HL-60/S4 treated with phorbol 12-myristate 13-acetate at 8.2 ng/mL for 4 days and 3 days (cell line): ENCODE results near the gene MEI4.
"Not testable (repeated sequence)": the region's sequence is repeated elsewhere in the genome, so short reads cannot be mapped to it uniquely, and the experiment has no call there.

Source experiments
- in situ Hi-C: fragments of 300-500 bp; cut with MboI; formaldehyde crosslinking; loops from 2 replicates; pipeline ENCODE4 v1.15.0; 2022; ENCODE audit warnings: low sequenced_read_pairs

Gene MEI4

DNA sequence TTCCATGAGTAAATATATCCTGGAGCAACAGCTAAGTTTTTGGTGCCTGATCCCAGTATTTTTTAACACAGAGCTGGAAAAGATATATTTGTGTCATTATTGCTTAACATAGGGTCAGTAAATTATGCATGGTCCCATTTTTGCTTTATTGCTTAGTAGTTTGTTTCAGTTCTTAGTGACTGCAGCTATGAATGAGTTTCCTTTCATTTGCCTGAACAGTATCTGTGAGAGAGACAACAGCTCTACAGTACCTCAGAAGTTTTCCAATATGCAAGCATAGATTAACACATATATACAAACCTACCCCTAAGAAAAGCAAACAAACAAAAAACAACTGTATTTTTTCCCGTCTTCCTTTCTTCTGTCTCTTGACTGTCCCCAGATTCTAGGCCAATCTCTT is 160.3 kb downstream of the MEI4 start:
- in situ Hi-C loops: no loop called here

DNA sequence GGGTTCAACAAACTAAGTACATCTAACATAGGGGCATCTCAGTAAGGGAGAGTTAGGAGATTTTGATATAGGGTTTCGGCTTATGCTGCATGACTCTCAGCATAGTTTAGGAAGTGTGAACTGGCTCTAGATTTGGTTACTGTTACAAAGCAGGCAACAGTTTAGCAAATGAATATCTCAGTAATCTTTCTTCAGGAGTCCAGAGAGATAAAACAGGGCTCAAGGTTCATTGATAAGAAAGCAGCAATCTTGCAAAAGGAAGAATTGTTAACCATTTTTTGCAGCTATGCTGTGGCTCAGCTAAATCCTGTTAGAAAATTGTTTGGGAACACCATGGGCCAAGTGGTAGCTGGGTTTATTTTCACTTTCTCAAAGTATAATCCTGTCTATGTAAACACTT is 161.3 kb downstream of the MEI4 start:
- in situ Hi-C loops: no loop called here

DNA sequence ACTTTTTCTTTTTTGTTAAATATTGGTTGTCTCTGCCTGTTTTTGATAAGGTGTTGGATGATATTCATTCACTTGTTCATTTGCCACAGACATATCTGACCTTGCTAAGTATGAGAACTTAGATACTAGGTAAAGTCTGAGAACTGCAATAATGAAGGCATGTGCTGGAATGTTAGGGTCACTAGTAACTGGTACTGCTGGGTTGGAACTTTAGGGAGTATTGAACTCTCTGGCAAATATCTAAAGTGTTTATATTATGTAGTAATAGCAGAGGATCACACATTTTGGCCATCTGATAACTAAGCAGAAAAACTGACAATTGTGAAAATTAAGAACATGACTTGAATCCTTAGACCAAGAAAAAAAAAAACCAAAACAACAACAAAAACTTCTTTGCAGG is 162.7 kb downstream of the MEI4 start:
- in situ Hi-C loops: no loop called here

- in situ Hi-C loops: no loop called here
Observed at GRCh38 chr6:77816766-77817270, 164.0 kb downstream of the MEI4 start.

DNA sequence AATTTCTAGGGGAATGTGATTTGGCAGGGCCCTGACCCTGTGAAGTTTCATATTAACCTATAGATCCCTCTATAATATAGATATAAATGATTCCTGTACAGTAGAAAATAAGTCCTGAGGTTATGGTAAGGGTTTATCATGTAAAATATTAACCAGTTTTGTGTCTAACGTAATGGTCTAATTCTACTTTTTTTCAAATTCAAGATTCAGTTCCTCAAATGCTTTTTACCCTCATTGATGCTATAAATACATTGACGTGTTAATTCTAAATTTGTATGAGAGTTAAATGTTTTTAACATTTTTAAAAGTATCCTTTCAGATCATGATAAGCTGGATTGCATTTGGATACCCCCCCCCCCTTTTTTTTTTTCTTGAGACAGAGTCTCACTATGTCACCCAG is 169.4 kb downstream of the MEI4 start:
- in situ Hi-C loops: no loop called here

GRCh38 chr6:77825204-77825603 is 172.4 kb downstream of the MEI4 start:
- in situ Hi-C loops: no loop called here

- in situ Hi-C loops: no loop called here
Observed at GRCh38 chr6:77829736-77830135, 176.9 kb downstream of the MEI4 start.

DNA sequence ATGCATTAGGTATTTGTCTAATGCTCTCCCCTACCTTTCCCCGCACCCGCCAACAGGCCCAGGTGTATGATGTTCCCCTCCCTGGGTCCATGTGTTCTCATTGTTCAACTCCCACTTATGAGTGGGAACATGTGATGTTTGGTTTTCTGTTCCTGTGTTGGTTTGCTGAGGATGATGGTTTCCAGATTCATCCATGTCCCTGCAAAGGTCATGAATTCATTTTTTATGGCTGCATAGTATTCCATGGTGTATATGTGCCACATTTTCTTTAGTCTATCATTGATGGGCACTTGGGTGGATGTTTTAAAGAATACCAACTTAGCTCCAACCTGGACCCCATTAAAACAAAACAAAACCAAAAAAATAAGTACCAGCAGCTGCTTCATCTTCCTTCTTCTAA is 180.9 kb downstream of the MEI4 start:
- in situ Hi-C loops: not testable (repeated sequence)

GRCh38 chr6:77834591-77834996 is 181.8 kb downstream of the MEI4 start:
- in situ Hi-C loops: no loop called here

GRCh38 chr6:77837034-77837784 is 184.4 kb downstream of the MEI4 start:
- in situ Hi-C loops: no loop called here

GRCh38 chr6:77839292-77839691 is 186.5 kb downstream of the MEI4 start:
- in situ Hi-C loops: no loop called here

DNA sequence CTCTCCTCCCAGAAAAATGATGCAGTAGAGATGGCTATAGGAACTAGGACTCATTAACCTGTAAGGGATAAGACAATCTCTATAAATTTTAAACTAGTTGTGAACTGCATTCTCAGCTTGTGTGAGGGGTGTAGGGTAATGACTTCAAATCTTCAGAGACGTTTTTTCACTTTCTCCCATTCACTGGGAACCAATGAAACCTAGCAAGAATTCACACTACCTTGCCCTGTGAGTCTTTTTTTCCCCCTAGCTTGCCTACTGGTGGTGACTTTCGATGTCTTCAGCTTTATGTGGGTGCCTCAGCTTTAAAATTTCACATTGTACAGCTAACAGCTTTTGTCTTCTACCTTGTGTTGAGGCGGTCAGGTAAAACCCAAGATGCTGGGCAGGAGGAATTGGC is 192.0 kb downstream of the MEI4 start:
- in situ Hi-C loops: no loop called here

- in situ Hi-C loops: no loop called here
Observed at GRCh38 chr6:77853401-77853800, 200.6 kb downstream of the MEI4 start.

DNA sequence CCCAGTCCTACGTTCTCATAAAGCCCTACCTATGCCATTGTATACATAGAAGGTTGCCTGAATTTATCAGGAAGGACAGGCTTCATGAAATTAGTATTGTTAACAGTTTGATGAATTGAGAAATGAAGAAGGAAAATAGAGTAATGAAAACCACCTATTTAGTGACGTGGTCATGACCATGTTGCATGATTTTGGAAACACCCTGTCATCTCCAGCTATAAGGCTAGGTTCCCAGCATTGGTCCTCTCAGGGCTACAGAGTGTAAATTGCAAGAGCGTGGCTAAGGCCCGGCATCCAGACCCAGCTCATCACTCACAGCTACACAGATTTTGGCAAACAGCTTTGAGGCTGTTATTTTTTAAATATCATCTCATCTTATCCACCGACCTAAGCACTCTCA is 203.6 kb downstream of the MEI4 start:
- in situ Hi-C loops: no loop called here

- in situ Hi-C loops: no loop called here
Observed at GRCh38 chr6:77857421-77857820, 204.6 kb downstream of the MEI4 start.

- in situ Hi-C loops: no loop called here
Observed at GRCh38 chr6:77876300-77876699, 223.5 kb downstream of the MEI4 start.

GRCh38 chr6:77879527-77879926 is 226.7 kb downstream of the MEI4 start:
- in situ Hi-C loops: no loop called here

GRCh38 chr6:77880501-77880900 is 227.7 kb downstream of the MEI4 start:
- in situ Hi-C loops: no loop called here

GRCh38 chr6:77883851-77884250 is 231.0 kb downstream of the MEI4 start:
- in situ Hi-C loops: no loop called here

DNA sequence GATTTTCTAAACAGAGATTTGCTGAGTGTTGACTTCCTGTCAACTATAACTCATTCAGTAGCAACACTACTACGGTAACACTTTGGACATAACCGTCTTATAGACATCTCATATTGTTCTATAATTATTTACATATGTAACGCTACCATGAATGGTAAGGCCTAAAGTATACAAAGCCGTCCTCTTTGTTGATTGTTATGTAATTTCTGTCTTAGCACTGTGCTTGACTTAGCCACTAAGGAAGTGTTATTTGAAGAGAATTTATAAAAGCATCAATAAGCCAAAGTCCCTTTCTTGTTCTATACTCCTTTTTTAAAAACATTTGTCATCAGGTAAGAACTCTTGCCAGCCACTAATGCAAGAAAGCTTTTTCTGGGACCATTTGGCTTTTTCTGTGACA is 240.6 kb downstream of the MEI4 start:
- in situ Hi-C loops: no loop called here

DNA sequence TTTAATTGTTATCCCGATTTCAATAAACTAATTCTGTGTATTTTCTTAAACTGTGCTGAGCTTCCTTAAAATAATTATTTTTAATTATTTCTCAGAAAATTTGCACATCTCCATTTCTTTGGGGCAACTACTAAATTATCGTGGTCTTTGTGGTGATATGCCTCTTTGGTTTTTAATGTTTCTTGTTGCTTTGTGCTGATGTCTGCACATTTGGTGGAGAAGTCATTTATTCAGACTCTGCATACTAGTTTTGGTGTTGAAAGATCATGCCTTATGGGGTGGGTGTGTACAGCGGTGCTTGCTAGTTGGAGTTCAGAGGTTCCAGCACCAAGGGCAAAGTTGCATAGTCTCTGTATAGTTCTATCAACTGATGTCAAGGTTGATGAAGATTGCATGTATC is 253.2 kb downstream of the MEI4 start:
- in situ Hi-C loops: no loop called here

GRCh38 chr6:77910826-77911225 is 258.0 kb downstream of the MEI4 start:
- in situ Hi-C loops: no loop called here

GRCh38 chr6:77926198-77926751 is 273.4 kb downstream of the MEI4 start:
- in situ Hi-C loops: no loop called here
